GM12801 (cell line): ENCODE measurements around the gene GBF1.

ENCODE experiments used
- CTCF ChIP-seq: IDR thresholded peaks from one replicate; pipeline ENCODE4 v1.5.1; 2011; ENCODE audit warnings: control low read depth; ENCODE audit not compliant: insufficient read length; ENCODE audit errors: extremely low read depth

Gene GBF1

GRCh38 chr10:102236006-102236405, 9.3 kb upstream of the GBF1 start:
- TF ChIP-seq CTCF: no peak

- no peak for TF ChIP-seq CTCF
Observed at GRCh38 chr10:102237711-102238252, 7.5 kb upstream of the GBF1 start.

- no peak for TF ChIP-seq CTCF
Observed at GRCh38 chr10:102240467-102241031, 4.8 kb upstream of the GBF1 start.

GRCh38 chr10:102241032-102241443, 4.3 kb upstream of the GBF1 start:
- no peak for TF ChIP-seq CTCF

GRCh38 chr10:102241444-102242117, 3.8 kb upstream of the GBF1 start, which contains the start of gene PITX3:
Gene PITX3, minus strand, starts transcription at chr10:102241512. Its CDS starts 9,432 bp downstream, at chr10:102232080.
- no peak for TF ChIP-seq CTCF

- no peak for TF ChIP-seq CTCF
Observed at GRCh38 chr10:102242118-102242485, 3.2 kb upstream of the GBF1 start.

GRCh38 chr10:102243309-102243708, 2.0 kb upstream of the GBF1 start:
- no peak for TF ChIP-seq CTCF
